ENCODE results near the gene SLC7A7. TPM values are rescaled to one million over a fixed set of nuclear protein-coding genes. Genes with fewer than 3 reads are reported as not detected.
A peak's percentile ranks its signal among the peaks of the same experiment; 100 is the strongest.

The SLC7A7 gene
- total and polyA plus RNA-seq, 2 of the 13 experiments (the other 11 are each of a cell fraction or from before 2014, with no cell fraction given), result 0.13 to 0.63 TPM

DNA sequence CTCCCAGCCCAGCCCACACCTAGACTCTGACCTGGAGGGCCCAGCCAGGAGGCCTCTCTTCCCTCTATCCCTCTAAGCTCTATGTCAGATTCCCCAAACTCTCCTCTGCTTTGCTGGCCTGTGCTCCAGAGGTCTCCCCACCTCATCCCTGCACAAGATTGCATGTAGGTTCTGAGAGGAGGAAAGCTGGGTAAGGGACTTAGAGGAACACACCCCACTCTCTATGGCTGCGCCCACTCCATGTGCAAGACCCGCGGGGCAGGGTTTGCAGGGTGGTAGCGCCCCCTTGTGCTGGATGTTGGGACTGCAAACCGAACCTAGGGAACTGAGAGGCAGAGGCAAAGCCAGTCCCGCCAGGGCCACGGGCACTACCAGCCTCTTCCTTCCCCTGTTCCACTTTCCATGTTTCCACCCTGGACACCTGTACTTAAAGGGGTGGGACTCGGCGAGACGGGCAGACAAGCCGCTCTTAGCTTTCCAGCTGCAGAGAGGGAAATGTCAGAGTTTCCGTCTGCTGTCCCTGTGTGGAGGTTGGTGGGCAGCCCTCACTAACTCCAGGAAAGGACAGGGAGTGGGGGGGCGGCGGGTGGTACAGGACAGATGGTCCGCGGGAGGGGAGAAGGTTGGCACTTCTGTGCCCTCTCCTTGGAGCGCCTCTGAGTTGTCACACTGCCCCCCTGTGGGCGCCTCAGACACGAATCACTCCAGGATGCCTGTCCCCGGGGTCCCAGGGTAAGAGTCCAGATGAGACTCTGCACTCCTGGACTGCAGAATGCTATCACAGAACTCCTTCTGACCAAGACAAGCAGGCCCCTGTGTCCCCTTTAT is 37.9 kb upstream of the SLC7A7 start (continued):
- TF ChIP-seq, protein P1, sequence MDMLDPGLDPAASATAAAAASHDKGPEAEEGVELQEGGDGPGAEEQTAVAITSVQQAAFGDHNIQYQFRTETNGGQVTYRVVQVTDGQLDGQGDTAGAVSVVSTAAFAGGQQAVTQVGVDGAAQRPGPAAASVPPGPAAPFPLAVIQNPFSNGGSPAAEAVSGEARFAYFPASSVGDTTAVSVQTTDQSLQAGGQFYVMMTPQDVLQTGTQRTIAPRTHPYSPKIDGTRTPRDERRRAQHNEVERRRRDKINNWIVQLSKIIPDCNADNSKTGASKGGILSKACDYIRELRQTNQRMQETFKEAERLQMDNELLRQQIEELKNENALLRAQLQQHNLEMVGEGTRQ (IDR thresholded peaks at IDR 0.05; ENCODE audit: low read depth, low read length), result no peak
- TF ChIP-seq, protein P1 (CRISPR knock-in tag; IDR thresholded peaks at IDR 0.05; ENCODE audit: borderline replicate concordance), result no peak
- peak; percentile 91; the same call in 1 of the 2 replicates for TF ChIP-seq ZNF34 (CRISPR knock-in tag; IDR thresholded peaks at IDR 0.05; ENCODE audit: borderline replicate concordance)
- TF ChIP-seq MAF1 (CRISPR knock-in tag; IDR thresholded peaks at IDR 0.05; ENCODE audit: borderline replicate concordance), result no peak
- TF ChIP-seq KAT8 (CRISPR knock-in tag; IDR thresholded peaks at IDR 0.05), result peak; percentile 83
- TF ChIP-seq MTA3 (CRISPR knock-in tag; IDR thresholded peaks at IDR 0.05), result no peak
- TF ChIP-seq ZNF589 (CRISPR knock-in tag; conservative IDR thresholded peaks at IDR 0.05), result no peak
- peak; percentile 89; the same call in 1 of the 2 replicates for TF ChIP-seq ZBTB42 (CRISPR knock-in tag; IDR thresholded peaks at IDR 0.05)
- TF ChIP-seq, protein P2, sequence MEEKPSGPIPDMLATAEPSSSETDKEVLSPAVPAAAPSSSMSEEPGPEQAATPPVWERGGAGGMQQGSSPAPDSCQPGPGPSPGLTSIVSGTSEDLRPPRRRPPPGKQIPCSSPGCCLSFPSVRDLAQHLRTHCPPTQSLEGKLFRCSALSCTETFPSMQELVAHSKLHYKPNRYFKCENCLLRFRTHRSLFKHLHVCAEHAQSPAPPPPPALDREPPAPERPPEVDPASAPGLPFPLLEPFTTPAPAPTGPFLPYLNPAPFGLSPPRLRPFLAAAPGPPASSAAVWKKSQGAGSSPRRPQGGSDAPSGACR (CRISPR knock-in tag; IDR thresholded peaks at IDR 0.05), result peak; percentile 92; the same call in 1 of the 2 replicates
- peak; percentile 94 for TF ChIP-seq SAFB2 (CRISPR knock-in tag; IDR thresholded peaks at IDR 0.05; ENCODE audit: borderline replicate concordance, low read depth)
- TF ChIP-seq, protein P3, sequence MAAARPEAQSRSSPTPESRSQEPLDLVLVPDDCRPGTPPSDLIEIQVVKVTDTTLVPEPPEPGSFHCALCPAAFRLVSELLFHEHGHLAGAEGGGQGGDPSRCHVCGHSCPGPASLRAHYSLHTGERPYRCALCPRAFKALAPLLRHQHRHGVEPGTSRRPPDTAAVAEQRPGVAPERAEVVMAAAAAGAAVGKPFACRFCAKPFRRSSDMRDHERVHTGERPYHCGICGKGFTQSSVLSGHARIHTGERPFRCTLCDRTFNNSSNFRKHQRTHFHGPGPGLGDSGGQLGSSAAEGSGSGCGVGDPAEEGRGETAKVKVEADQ (CRISPR knock-in tag; IDR thresholded peaks at IDR 0.05; ENCODE audit: borderline replicate concordance), result peak; percentile 76; the same call in 1 of the 2 replicates
- no peak for TF ChIP-seq ZFP37 (CRISPR knock-in tag; IDR thresholded peaks at IDR 0.05; ENCODE audit: borderline replicate concordance)
- TF ChIP-seq SP4 (CRISPR knock-in tag; IDR thresholded peaks at IDR 0.05), result peak; percentile 70; the same call in 1 of the 2 replicates
- TF ChIP-seq ZNF431 (CRISPR knock-in tag; IDR thresholded peaks at IDR 0.05; ENCODE audit: borderline replicate concordance, low read depth), result peak; percentile 9; the same call in 1 of the 2 replicates
- TF ChIP-seq FOXJ3 (CRISPR knock-in tag; IDR thresholded peaks at IDR 0.05; ENCODE audit: borderline replicate concordance), result no peak
- peak; percentile 100 for TF ChIP-seq STAG1 (CRISPR knock-in tag; IDR thresholded peaks at IDR 0.05)
- TF ChIP-seq ZBTB26 (CRISPR knock-in tag; IDR thresholded peaks at IDR 0.05; ENCODE audit: borderline replicate concordance), result peak; percentile 83
- peak; percentile 81; the same call in 1 of the 2 replicates for TF ChIP-seq ZBTB49 (CRISPR knock-in tag; IDR thresholded peaks at IDR 0.05; ENCODE audit: borderline replicate concordance)
- TF ChIP-seq, protein P4, sequence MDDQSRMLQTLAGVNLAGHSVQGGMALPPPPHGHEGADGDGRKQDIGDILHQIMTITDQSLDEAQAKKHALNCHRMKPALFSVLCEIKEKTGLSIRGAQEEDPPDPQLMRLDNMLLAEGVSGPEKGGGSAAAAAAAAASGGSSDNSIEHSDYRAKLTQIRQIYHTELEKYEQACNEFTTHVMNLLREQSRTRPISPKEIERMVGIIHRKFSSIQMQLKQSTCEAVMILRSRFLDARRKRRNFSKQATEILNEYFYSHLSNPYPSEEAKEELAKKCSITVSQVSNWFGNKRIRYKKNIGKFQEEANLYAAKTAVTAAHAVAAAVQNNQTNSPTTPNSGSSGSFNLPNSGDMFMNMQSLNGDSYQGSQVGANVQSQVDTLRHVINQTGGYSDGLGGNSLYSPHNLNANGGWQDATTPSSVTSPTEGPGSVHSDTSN (CRISPR knock-in tag; IDR thresholded peaks at IDR 0.05; ENCODE audit: borderline replicate concordance), result no peak
- TF ChIP-seq GTF2F1 (IDR thresholded peaks at IDR 0.05; ENCODE audit: low read length), result no peak

All from HepG2 (cell line).